HG02642 (cell line): ENCODE results near the gene PRKD2.
"Not testable (repeated sequence)": the region's sequence is repeated elsewhere in the genome, so short reads cannot be mapped to it uniquely, and the experiment has no call there.

ENCODE experiments used
- ATAC-seq: cut with Tn5 transposase; IDR thresholded peaks from one replicate; pipeline ENCODE4 v1.9.1; 2021; ENCODE audit warnings: mild to moderate bottlenecking; ENCODE audit not compliant: unreplicated experiment, poor library complexity

PRKD2 gene

GRCh38 chr19:46717034-46717715 is at the start of gene PRKD2:
PRKD2 (minus strand) TSS chr19:46717114; CDS start chr19:46716370, 744 bp downstream.
- ATAC-seq, result peak; percentile 46

DNA sequence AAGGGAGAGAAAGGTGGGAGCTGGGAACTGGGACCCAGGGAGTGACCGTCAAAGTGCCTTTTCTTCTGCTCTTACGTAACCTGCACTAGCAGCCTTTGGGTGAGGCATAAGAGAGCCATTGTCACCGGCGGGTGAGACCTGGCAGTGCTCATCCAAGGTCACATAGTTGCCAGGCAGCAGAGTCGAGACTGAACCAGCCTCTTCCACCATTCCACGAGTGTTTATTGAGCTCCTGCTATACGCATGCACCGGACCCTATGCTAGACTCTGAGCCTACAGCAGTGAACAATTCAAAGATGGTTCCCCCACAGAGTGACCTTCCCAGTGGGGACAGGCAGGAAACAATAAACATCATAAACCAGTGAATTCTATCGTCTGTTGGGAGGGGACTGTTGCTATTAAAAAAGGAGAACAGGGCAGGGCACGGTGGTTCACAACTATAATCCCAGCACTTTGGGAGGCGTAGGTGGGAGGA is 47.9 kb upstream of the PRKD2 start:
- ATAC-seq, result no peak

GRCh38 chr19:46762245-46762890 is 45.5 kb upstream of the PRKD2 start:
- ATAC-seq, result no peak

DNA sequence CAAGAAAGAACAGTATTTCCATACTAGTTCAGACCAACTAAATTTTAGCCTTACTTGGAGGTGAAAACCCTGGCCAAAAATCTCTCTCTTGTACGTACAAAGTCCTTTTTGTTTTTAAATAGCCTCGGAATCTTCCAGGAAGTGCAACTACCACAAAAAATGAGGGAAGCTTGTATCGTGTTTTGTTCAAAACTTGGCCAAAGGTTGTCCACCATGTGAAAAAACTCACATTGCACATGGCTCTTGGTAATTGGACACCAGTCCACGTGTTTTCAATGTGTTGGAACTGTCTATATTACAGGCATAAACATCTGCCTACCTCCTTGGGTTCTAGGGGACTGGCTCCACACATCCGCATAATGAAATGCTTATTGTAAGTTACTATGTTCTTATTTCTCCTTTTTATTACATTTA is 44.5 kb upstream of the PRKD2 start:
- ATAC-seq, result no peak

DNA sequence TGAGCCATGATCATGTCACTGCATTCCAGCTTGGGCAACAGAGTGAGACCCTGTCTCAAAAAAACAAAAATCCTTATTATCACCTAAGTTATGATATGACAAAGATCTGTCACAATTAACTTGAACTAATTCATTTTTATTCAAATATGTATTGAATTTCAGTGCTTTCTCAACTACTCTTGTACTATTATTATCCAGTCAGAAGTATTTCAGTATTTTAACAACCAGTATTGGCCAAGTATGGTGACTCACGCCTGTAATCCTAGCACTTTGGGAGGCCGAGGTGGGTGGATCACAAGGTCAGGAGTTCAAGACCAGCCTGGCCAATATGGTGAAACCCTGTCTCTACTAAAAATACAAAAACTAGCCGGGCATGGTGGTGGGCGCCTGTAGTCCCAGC is 44.0 kb upstream of the PRKD2 start:
- not testable (repeated sequence) for ATAC-seq

- no peak for ATAC-seq
Measured at GRCh38 chr19:46760363-46760762, 43.4 kb upstream of the PRKD2 start.

GRCh38 chr19:46759817-46760333 is 43.0 kb upstream of the PRKD2 start:
- ATAC-seq, result no peak

DNA sequence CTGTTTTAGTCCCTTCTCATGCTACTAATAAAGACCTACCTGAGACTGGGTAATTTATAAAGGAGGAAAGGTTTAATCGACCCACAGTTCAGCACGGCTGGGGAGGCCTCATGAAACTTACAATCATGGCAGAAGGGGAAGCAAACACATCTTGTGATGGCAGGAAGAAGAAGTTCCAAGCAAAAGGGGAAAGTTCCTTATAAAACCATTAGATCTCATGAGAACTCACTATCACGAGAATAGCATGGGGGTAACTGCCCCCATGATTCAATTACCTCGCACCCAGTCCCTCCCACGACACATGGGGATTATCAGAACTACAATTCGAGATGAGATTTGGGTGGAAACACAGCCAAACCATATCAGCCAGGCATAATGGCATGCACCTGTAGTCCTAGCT is 42.3 kb upstream of the PRKD2 start:
- ATAC-seq, result no peak

DNA sequence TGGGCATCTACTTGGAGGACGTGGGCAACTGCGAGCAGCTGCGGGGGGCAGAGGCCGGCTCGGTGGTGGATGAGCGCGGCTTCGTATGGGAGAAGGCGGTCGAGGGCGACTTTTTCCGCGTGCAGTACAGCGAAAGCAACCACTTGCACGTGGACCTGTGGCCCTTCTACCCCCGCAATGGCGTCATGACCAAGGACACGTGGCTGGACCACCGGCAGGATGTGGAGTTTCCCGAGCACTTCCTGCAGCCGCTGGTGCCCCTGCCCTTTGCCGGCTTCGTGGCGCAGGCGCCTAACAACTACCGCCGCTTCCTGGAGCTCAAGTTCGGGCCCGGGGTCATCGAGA is 39.6 kb upstream of the PRKD2 start:
- ATAC-seq, result no peak

DNA sequence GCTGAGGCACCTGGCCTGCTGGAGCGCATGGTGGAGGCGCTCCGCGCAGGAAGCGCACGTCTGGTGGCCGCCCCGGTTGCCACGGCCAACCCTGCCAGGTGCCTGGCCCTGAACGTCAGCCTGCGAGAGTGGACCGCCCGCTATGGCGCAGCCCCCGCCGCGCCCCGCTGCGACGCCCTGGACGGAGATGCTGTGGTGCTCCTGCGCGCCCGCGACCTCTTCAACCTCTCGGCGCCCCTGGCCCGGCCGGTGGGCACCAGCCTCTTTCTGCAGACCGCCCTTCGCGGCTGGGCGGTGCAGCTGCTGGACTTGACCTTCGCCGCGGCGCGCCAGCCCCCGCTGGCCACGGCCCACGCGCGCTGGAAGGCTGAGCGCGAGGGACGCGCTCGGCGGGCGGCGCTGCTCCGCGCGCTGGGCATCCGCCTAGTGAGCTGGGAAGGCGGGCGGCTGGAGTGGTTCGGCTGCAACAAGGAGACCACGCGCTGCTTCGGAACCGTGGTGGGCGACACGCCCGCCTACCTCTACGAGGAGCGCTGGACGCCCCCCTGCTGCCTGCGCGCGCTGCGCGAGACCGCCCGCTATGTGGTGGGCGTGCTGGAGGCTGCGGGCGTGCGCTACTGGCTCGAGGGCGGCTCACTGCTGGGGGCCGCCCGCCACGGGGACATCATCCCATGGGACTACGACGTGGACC is 39.1 kb upstream of the PRKD2 start:
- ATAC-seq, result no peak

- ATAC-seq, result no peak
Measured at GRCh38 chr19:46755077-46755852, 38.4 kb upstream of the PRKD2 start.

DNA sequence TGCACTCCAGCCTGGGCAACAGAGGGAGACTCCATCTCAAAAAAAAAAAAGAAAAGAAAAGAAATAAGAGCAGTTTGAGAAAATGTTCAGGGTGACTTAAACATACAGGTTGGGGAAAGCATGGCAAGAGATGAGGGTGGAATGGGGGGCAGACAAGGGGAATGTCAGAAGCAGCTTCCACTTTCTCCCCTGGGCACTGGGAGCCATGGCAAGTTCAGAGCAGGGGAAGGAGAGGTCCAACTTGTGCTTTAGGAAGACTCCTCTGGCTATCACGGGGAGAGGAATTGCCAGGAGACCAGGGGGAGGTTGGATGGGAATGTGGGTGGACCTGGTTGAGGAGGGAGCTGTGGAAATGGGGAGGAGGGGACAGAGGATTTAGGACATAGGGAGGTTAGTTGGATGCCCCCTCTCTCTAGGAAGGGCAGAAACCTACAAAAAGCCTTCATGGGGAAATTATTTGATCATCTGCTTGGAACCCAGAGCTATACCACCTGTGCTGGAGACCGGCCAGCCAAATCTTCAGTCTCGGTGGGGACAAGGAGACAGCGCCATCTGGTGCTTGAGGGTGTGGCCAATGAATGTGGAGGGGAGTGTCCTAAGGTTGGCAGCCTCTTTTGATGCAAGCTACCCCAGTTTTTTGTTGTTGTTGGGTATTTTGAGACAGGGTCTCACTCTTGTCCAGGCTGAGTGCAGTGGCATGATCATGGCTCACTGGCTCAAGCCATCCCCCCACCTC is 36.7 kb upstream of the PRKD2 start:
- ATAC-seq, result no peak

DNA sequence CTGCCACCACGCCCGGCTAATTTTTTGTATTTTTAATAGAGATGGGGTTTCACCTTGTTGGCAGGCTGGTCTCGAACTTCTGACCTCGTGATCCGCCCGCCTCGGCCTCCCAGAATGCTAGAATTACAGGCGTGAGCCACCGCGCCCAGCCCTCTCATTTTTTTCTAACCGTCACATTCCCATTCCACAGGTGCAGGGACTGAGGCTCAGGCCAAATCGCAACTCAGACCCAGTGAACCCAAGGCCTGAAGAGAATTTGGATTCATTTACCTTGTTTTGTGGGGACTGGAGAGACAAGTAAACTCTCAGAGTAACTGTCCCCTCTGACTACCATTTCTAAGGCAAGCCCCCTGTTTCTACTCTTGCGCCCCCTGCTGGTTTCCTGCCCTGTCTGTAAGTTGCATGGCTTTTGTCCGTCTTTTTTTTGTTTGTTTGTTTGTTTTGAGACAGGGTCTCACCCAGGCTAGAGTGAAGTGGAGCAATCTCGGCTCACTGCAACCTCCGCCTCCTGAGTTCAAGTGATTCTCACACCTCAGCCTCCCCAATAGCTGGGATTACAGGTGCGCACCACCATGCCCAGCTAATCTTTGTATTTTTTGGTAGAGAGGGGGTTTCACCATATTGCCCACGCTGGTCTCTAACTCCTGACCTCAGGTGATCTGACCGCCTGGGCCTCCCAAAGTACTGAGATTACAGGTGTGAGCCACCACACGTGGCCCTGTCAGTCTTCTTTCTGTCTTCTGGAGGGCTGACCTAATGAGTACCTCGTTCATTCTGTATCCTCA is 31.6 kb upstream of the PRKD2 start:
- ATAC-seq, result no peak

DNA sequence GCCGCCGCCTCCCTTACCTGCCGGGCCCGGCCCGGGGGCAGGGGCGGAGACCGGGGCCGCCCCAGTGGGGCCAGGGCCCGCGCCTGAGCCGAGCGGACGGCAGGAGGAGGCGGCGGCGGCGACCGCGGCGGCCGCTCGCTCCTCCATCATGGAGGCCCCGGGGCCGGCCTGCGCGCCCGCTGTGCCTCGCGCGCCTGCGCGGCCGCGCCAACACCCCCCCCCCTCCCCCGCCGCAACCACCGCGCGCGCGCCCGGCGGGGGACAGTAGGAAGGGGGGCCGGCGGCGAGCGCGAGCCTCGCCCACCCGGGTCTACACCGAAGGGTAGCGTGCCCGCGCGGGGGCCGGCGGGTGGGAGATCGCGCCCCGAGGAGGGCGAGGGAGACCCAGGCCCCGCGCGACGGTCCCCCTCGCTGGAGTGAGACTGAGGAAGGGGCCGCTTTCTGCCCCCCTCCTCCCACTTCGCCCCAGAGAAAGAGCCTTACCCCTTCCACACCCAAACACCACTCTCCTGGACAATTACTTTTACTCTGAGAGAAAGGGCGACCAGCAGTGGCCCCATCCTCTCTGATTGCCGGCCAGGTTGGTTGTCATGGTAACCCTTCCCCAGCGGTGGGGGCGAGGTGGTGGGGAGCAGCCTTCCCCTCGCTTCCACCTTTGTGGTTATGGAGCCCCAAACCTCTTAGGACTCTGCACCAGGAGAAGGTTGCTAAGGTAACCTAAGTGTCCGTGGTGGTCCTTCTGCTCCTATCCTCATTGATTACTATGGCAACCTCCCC is 29.6 kb upstream of the PRKD2 start, which contains the start of gene STRN4:
STRN4 (minus strand) TSS at position 170 of the 777 bp plus-strand sequence; CDS start at position 150, 20 bp downstream.
- ATAC-seq, result peak; percentile 68

DNA sequence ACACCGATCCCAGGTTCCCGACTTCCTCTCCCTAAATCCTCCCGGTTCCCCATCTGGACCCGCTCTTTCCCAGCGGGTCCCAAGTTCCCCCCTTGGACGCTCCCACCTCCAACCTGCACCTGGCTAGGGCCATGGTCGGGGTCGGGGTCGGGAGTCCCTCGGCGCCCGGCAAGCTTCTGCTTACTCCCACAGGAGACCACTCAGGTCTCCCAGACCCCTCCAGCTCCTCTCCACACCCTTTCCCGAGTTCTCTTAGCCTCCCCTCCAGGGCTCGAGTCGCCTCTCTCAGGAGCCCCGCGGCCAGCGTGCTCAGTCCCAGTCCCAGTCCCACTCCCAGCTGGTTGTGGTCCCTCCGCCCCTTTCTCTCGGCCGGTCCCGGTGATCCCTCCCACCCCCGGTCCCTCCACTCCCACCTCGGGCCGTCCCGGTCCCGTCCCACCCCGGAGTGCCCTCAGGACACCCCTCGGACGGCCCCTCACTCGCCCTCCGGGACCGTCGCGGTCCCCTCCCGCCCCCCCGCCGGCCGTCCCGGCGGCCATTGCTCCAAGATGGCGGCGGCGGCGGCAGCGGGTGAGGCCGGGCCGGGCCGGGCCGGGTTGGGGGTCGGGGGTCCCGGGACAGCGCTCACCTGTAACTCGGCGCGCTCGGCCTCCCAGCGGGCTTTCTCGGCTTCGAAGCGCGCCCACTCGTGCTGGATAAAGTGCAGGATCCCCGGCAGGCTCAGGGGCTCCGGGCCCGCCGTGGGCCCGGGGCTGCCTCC is 28.8 kb upstream of the PRKD2 start, which contains the start of gene FKRP:
FKRP (plus strand) TSS at position 537 of the 760 bp plus-strand sequence. CDS start 9,394 bp downstream, outside the sequence.
- ATAC-seq, result peak; percentile 60

GRCh38 chr19:46745030-46745429 is 28.1 kb upstream of the PRKD2 start:
- no peak for ATAC-seq

DNA sequence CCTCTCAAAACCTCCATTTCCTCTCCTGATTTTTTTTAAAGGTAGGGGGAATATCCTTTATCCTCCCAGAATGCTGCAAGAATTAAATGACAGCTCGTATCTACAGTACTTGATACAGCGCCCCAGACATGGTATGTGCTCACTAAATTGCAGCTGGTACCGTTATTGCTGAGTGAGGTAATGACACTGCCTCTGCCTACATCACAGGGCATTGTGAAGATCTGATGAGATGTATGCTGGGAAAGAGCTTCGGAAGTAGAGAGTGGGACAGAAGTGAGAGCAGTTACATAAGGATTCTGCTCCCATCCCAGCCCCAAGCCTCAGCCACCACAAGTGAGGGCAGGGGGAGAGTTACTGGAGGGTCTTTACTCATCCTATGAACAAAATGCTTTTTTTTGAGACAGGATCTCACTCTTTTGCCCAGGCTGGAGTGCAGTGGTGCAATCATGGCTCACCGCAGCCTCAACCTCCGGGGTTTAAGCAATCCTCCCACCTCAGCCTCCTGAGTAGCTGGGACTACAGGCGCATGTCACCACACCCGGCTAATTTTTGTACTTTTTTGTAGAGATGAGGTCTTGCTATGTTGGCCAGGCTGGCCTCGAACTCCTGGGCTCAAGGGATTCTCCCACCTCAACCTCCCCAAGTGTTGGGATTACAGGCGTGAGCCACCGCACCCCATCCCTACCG is 27.2 kb upstream of the PRKD2 start:
- no peak for ATAC-seq
